ENCODE data around the gene SARS2. TPM values are rescaled to one million over a fixed set of nuclear protein-coding genes. Genes with fewer than 3 reads are reported as not detected.
"Not testable (repeated sequence)": the region's sequence is repeated elsewhere in the genome, so short reads cannot be mapped to it uniquely, and the experiment has no call there.

The SARS2 gene
- total RNA-seq, 1 donor from 2014 or later: 42.2 TPM

DNA sequence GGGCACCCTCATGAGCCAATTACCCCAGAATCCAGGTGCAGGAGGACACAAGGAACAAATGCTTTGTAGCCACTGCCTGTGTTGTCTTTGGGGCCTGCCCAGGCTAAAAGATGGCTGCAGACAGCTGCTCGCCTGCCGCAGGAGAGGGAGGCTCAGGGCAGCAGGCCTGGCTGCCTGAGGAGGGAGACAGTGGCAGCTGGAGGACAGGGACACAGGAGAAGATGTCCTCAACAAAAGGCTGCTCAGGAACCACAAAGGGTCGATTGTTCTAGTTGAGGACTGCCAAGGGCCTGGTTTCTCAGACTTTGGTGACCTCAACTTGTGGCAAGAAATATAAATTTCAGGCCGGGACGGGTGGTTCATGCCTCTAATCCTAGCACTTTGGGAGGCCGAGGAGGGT, 38.8 kb downstream of the SARS2 start:
- TF ChIP-seq, protein P1, sequence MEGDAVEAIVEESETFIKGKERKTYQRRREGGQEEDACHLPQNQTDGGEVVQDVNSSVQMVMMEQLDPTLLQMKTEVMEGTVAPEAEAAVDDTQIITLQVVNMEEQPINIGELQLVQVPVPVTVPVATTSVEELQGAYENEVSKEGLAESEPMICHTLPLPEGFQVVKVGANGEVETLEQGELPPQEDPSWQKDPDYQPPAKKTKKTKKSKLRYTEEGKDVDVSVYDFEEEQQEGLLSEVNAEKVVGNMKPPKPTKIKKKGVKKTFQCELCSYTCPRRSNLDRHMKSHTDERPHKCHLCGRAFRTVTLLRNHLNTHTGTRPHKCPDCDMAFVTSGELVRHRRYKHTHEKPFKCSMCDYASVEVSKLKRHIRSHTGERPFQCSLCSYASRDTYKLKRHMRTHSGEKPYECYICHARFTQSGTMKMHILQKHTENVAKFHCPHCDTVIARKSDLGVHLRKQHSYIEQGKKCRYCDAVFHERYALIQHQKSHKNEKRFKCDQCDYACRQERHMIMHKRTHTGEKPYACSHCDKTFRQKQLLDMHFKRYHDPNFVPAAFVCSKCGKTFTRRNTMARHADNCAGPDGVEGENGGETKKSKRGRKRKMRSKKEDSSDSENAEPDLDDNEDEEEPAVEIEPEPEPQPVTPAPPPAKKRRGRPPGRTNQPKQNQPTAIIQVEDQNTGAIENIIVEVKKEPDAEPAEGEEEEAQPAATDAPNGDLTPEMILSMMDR (conservative IDR thresholded peaks at IDR 0.05; ENCODE audit: low read depth, low read length): no peak
- H3K4me3 ChIP-seq (ENCODE audit: low read depth, low read length): no peak overlapping the region
- DNase-seq (ENCODE audit: low read depth): no peak

DNA sequence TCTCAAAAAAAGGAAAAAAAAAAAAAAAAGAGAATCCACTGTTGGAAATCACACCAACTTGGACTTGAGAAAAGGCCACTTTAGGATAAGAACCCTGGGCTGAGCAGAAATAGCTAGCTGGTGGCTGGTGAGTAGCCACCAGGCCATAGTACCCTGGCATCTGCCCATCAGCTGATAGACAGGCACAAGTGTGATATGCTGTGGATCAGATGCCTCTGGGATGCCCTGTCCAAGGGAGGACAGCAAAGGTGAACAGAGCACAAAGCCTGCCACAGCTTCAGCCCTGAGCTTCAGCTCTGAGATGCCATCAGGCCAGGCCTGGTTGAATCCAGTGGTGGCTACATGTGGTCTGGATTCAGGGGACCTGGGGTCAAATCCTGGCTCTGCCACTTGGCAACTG, 39.9 kb downstream of the SARS2 start:
- TF ChIP-seq, protein P1 (conservative IDR thresholded peaks at IDR 0.05; ENCODE audit: low read depth, low read length): no peak
- DNase-seq (ENCODE audit: low read depth): no peak
- H3K4me3 ChIP-seq (ENCODE audit: low read depth, low read length): no peak overlapping the region

DNA sequence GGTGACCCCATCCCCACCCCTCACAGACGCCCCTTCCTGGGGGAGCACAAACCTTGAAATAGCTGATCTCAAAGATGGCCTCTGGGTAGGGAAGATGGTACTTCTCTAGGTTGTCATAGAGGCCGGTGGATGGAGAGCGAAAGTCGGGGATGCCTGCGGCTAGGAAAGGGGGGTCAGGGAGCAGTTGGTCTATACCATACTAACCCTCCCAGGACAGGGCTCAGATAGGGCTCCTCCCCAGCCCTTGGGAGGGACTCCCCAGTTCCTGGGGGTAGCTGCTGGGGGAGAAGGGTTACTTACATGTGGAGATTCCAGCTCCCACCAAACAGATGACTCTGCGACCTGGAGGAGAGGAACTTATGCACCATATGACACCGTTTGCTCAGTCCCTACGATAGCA, 40.8 kb downstream of the SARS2 start:
- TF ChIP-seq, protein P1 (conservative IDR thresholded peaks at IDR 0.05; ENCODE audit: low read depth, low read length): no peak
- no peak for DNase-seq (ENCODE audit: low read depth)
- no peak overlapping the region for H3K4me3 ChIP-seq (ENCODE audit: low read depth, low read length)

DNA sequence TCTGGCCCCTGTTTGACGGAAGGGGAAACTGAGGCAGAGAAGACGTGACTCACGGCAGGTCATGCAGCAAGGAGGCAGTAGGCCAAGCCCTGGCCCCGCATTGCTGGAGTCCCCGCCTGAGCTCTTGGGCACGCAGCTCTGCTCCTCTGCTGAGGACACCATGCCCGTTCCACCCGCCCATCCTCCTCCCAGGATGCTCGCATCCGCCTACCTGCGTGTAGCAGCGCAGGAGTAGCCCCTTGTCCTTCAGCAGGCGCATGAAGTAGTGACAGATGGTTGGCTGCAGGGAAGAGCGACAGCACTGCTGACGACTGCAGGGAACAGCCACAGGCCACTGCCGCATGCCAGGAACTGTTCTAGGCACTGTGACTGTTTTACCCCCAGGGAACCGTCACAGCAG, 41.7 kb downstream of the SARS2 start:
- DNase-seq (ENCODE audit: low read depth): no peak
- TF ChIP-seq, protein P1 (conservative IDR thresholded peaks at IDR 0.05; ENCODE audit: low read depth, low read length): no peak
- H3K4me3 ChIP-seq (ENCODE audit: low read depth, low read length): no peak overlapping the region

DNA sequence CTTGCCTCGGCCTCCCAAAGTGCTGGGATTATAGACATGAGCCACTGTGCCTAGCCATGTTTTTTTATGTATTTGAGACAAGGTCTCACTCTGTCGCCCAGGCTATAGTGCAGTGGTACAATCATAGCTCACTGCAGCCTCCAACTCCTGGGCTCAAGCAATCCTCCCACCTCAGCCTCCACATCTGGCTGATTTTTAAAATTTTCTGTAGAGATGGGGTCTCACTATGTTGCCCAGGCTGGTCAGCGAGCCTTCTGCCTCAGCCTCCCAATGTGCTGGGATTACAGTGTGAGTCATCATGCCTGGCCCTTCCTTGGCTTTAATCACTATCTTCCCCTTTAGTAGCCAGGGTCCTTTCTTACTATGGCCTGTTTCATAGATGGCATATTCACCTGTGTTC, 45.9 kb downstream of the SARS2 start:
- H3K4me3 ChIP-seq (ENCODE audit: low read depth, low read length); DNase-seq (ENCODE audit: low read depth): not testable (repeated sequence)

DNA sequence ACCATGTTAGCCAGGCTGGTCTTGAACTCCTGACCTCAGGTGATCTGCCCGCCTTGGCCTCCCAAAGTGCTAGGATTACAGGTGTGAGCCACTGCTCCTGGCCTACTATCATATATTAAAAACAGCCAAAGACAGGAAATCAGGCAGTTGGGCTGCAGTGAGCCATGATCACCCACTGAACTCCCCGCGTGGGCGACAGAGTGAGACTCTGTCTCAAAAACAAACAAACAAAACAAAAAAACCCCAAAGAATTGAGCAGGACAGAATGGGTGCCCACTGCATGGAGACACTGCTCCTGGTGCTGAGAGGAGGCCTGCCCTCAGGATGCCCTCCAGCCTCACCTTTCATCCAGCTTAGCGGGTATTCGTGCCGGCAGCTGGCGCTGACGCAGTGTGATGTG, 47.3 kb downstream of the SARS2 start:
- TF ChIP-seq, protein P1 (conservative IDR thresholded peaks at IDR 0.05; ENCODE audit: low read depth, low read length): no peak
- DNase-seq (ENCODE audit: low read depth): no peak
- H3K4me3 ChIP-seq (ENCODE audit: low read depth, low read length): no peak overlapping the region

DNA sequence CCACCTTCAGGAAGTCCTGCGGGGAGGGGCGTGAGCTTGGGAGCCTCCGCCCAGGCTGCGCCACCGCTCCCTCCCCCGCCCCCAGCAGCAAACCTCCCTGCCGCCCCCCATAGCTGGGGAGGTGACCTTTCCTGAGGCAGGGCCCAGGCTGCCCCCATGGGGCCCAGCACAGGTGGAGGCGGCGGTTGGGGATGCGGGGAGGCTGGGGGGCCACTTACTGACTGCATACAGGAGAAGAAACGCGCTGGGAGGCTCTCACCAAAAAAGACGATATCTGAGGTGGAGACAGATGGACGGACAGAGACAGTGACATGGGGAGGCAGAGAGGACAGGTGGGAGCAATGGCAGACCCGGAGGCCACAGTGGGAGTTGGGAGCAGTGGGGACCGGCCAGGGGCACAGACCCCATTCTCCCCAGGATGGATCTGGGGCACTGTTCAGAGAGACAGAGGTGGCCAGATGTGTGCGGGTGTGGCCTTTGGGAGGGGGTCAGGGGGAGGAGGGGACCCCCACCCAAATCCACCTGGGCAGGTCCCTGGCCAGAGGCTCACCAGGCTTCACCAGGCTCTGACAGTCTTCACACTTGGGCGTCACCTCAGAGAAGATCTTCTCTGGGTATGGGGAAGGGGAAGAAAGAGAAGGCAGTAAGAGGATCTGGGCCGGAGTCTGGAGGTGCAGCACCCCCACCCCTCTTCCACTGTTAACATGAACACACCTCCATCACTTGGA, 49.5 kb downstream of the SARS2 start:
- no peak for DNase-seq (ENCODE audit: low read depth)
- no peak overlapping the region for H3K4me3 ChIP-seq (ENCODE audit: low read depth, low read length)
- TF ChIP-seq, protein P1 (conservative IDR thresholded peaks at IDR 0.05; ENCODE audit: low read depth, low read length): no peak
